ENCODE data around the gene BBS4. TPM values are rescaled to one million over a fixed set of nuclear protein-coding genes. Genes with fewer than 3 reads are reported as not detected.
A peak's percentile ranks its signal among the peaks of the same experiment; 100 is the strongest.
"Not testable (repeated sequence)": the region's sequence is repeated elsewhere in the genome, so short reads cannot be mapped to it uniquely, and the experiment has no call there.

BBS4 gene
- total RNA-seq, 1 donor from 2014 or later, result 17.7 TPM

GRCh38 chr15:72700076-72700475, 14.1 kb downstream of the BBS4 start:
- peaks cover 1% of the 10 kb centered on the region for H3K9me3 Mint-ChIP-seq (ENCODE audit: unreplicated experiment)
- no peak overlapping the region for H3K27ac Mint-ChIP-seq (ENCODE audit: unreplicated experiment)
- no peak for TF ChIP-seq CTCF (IDR thresholded peaks at IDR 0.05; ENCODE audit: partially characterized antibody, unreplicated experiment)
- H3K4me1 Mint-ChIP-seq (ENCODE audit: low read depth, unreplicated experiment), result no peaks in the 10 kb centered on the region
- no peak overlapping the region for H3K4me3 Mint-ChIP-seq (ENCODE audit: unreplicated experiment)
- H3K27me3 Mint-ChIP-seq (ENCODE audit: unreplicated experiment), result no peaks in the 10 kb centered on the region
- DNase-seq, result no peak
- H3K36me3 Mint-ChIP-seq (ENCODE audit: unreplicated experiment), result no peaks in the 10 kb centered on the region

GRCh38 chr15:72706266-72706665, 20.3 kb downstream of the BBS4 start:
- Mint-ChIP-seq H3K9me3 (ENCODE audit: unreplicated experiment) (peaks cover 2% of the 10 kb centered on the region), H3K27me3 (ENCODE audit: unreplicated experiment) (no peaks in the 10 kb centered on the region), H3K36me3 (ENCODE audit: unreplicated experiment) (no peaks in the 10 kb centered on the region), H3K4me3 (ENCODE audit: unreplicated experiment) (no peak overlapping the region), H3K4me1 (ENCODE audit: low read depth, unreplicated experiment) (no peaks in the 10 kb centered on the region), H3K27ac (ENCODE audit: unreplicated experiment) (no peak overlapping the region)
- TF ChIP-seq CTCF (IDR thresholded peaks at IDR 0.05; ENCODE audit: partially characterized antibody, unreplicated experiment), result no peak
- no peak for DNase-seq

- not testable (repeated sequence) for H3K9me3 Mint-ChIP-seq (ENCODE audit: unreplicated experiment); H3K27me3 Mint-ChIP-seq (ENCODE audit: unreplicated experiment); DNase-seq; H3K36me3 Mint-ChIP-seq (ENCODE audit: unreplicated experiment); H3K4me1 Mint-ChIP-seq (ENCODE audit: low read depth, unreplicated experiment); H3K27ac Mint-ChIP-seq (ENCODE audit: unreplicated experiment); H3K4me3 Mint-ChIP-seq (ENCODE audit: unreplicated experiment)
Measured at GRCh38 chr15:72708551-72709303, 22.7 kb downstream of the BBS4 start.

- H3K4me1 Mint-ChIP-seq (ENCODE audit: low read depth, unreplicated experiment), result no peaks in the 10 kb centered on the region
- peak; percentile 89 for TF ChIP-seq CTCF (IDR thresholded peaks at IDR 0.05; ENCODE audit: partially characterized antibody, unreplicated experiment)
- H3K4me3 Mint-ChIP-seq (ENCODE audit: unreplicated experiment), result no peak overlapping the region
- peak; percentile 77 for DNase-seq
- no peak overlapping the region for H3K27ac Mint-ChIP-seq (ENCODE audit: unreplicated experiment)
- no peaks in the 10 kb centered on the region for H3K27me3 Mint-ChIP-seq (ENCODE audit: unreplicated experiment)
- H3K36me3 Mint-ChIP-seq (ENCODE audit: unreplicated experiment), result no peaks in the 10 kb centered on the region
- no peaks in the 10 kb centered on the region for H3K9me3 Mint-ChIP-seq (ENCODE audit: unreplicated experiment)
Measured at GRCh38 chr15:72722071-72722696, 36.2 kb downstream of the BBS4 start.

GRCh38 chr15:72724028-72724427, 38.0 kb downstream of the BBS4 start:
- Mint-ChIP-seq H3K27me3 (ENCODE audit: unreplicated experiment) (no peaks in the 10 kb centered on the region), H3K4me3 (ENCODE audit: unreplicated experiment) (no peak overlapping the region), H3K36me3 (ENCODE audit: unreplicated experiment) (no peaks in the 10 kb centered on the region), H3K4me1 (ENCODE audit: low read depth, unreplicated experiment) (no peaks in the 10 kb centered on the region), H3K9me3 (ENCODE audit: unreplicated experiment) (no peaks in the 10 kb centered on the region), H3K27ac (ENCODE audit: unreplicated experiment) (no peak overlapping the region)
- DNase-seq, result no peak
- TF ChIP-seq CTCF (IDR thresholded peaks at IDR 0.05; ENCODE audit: partially characterized antibody, unreplicated experiment), result no peak
